GM21717 (cell line): Measurements from ENCODE around the gene GALK2.
"Not testable (repeated sequence)": the region's sequence is repeated elsewhere in the genome, so short reads cannot be mapped to it uniquely, and the experiment has no call there.

ENCODE experiments used
- ATAC-seq: cut with Tn5 transposase; IDR thresholded peaks from one replicate; pipeline ENCODE4 v1.9.1; 2021; ENCODE audit warnings: mild to moderate bottlenecking, moderate library complexity; ENCODE audit not compliant: unreplicated experiment

Gene GALK2

DNA sequence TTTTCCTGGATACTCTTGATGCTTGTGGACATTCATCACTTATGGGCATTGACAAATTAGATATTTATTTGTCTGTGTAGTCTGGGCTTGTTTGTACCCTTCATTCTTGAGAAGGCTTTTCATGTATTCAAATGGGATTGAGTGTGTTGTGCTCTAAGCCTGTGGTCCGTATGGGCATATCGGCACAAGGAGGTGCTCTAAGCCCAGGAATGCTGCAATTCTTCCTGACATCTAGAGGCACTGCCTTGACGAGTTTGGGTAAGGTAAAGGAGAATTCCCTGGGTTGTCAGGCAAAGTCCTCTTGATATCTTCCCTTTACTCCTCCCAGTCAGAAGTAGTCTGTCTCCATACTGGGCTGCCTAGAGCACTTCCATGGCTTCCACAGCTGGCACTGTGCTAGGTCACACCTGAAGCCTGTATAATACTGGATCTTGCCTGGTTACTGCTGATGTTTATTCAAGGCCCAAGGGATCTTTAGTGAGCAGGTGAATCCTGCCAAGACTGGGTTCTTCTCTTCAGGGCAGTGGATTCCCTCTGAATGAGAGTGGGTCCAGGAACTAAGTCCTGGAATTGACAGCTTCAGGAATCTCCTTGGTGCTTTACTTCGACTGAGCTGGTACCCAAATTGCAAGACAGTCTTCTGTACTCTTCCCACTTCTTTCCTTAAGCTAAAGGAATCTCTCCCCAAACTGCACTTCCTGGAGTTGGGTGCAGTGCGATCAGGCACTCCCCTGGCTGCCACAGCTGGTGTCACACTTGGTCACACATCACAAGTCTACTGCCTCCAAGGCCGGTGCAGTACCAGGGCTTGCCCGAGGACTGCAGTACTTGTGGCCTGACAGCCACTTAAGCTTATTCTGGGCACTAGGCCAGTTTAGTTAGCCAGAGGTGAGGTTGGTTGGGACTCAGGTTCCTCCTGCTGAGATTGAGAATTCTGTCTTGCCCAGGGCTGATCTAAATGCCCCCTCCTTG, 46.0 kb downstream of the GALK2 start:
- ATAC-seq: peak; percentile 96

DNA sequence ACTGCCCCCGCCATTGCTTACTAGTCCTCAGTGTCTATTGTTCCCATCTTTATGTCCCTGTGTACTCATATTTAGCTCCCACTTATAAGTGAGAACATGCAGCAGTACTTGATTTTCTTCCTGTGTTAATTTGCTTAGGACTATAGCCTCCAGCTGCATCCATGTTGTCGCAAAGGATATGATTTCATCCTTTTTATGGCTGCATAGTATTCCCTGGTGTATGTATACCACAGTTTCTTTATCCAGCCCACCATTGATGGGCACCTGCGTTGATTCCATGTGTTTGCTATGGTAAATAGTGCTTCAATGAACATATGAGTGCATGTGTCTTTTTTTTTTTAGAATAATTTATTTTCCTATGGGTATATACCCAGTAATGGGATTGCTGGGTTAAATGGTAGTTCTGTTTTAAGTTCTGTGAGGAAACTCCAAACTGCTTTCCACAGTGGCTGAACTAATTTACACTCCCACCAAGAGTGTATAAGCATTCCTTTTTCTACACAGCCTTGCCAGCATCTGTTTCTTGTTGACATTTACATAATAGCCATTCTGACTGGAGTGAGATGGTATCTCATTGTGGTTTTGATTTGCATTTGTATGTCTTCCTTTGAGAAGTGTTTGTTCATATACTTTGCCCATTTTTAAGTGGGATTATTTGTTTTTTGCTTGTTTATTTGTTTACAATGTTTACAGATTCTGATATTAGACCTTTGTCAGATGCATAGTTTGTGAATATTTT, 53.7 kb downstream of the GALK2 start:
- no peak for ATAC-seq

DNA sequence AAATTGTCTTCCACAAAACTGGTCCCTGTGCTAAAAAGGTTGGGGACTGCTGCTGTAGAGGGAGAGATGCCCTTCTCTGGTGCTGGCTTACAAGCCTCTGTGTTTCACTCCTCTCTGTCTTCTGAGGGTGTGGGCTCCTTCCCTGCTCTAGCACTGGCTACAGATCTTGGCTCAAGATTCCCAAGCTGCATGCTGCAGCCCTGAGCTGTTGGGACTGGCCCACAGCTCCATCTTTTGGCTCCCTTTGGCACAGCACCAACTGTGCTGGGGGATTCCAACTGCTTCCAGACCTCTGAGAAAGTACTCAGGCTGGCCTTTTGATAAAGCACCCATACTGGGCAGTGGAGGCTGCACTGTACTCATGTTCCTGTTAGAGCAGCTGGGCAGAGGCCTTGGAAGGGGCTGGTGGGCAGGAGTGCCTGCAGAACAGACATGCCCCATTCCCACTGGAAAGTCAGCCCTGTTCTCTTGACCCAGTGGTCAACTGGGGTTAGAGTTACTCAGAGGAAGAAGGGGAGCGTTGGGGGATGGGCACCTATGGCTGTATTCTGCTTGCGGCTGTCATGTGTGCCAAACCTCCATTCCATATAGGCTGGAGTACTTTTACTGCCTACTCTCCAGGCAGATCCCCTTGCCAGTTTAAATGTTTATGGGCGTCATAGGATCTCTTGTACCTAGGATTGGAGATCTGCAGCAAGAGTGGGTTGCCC, 55.7 kb downstream of the GALK2 start:
- ATAC-seq: no peak

DNA sequence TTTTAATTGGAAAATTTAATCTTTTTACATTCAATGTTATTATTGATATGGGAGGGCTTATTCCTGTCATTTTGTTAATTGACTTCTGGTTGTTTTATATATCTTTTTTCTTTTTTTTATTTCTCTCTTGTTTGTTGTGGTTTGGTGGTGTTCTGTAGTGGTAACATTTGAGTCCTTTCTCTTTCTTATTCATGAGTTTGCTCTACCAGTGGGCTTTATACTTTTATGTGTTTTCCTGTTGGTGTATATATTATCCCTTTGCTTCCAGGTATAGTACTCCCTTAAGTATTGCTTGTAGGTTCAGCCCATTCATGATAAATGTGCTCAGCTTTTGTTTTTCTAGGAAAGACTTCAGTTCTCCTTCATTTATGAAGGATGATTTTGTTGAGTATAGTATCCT, 57.6 kb downstream of the GALK2 start:
- ATAC-seq: no peak

DNA sequence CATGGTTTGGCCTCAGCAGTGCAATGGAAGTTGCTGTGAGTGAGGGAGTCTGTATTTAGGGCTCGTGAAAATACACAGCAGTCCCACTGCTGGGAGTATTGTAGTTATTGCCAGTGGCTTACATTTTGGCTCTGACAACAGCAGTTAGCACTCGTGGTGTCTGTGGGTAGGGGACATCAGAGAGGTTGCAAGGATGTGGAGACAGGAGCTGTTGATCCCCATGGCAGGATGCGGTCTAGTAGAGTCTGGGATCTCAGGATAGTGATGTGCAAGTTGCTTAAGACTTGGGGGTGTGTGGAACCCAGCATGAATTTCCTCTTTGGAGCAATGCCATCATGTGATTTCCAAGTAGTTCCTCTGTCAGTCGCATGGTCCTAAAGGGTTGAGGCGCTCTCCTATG, 59.9 kb downstream of the GALK2 start:
- ATAC-seq: no peak

DNA sequence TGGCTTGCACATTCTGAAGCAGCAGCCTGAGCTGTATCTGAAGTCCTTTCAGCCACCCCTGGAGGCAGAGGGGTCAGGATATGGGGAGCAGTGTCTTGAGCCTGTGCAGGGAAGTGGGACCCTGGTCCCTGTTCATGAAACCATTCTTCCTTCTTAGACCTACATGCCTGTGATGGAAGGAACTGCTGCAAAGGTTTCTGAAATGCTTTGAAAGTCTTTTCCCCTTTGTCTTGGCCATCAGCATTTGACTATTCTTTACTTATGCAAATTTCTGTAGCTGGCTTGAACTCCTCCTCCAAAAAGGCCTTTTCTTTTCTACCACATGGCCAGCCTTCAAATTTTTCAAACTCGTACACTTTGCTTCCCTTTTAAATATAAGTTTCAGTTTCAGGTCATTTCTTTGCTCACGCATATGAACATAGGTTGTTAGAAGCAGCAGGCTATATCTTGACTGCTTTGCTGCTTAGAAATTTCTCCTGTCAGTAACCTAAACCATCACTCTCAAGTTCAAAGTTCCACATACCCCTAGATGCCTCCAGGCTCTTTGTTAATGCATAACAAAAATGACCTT, 62.3 kb downstream of the GALK2 start:
- no peak for ATAC-seq

DNA sequence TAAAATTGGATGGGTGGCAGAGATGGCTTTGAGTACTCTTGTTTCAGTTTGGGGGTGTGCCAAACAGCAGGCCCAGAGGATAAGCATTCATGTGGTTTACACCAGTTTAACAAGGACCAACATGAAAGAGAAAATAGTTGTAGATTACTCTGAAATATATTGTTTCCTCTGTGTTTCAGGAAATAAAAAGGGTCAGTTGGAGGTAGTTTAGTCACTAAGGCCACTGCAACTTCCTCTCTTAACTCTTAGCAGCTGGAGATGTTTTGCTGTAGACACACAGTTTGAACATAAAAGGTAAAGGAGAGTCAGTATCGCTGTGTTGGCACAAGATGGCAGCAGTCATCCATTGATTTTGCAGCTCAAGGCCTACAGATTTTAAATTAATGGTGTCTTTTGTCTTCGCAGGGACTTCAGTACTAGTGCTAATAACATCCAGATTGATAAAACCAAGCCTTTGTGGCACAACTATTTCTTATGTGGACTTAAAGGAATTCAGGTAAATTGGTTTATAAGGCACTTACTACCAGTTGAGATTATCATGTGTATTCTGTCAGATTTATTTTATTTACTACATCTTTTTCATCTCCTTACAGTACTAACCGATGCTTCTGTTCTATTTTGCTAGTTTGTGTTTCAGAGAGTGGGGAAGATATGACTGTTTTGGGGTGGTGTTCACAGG, 65.5 kb downstream of the GALK2 start:
- ATAC-seq: no peak

DNA sequence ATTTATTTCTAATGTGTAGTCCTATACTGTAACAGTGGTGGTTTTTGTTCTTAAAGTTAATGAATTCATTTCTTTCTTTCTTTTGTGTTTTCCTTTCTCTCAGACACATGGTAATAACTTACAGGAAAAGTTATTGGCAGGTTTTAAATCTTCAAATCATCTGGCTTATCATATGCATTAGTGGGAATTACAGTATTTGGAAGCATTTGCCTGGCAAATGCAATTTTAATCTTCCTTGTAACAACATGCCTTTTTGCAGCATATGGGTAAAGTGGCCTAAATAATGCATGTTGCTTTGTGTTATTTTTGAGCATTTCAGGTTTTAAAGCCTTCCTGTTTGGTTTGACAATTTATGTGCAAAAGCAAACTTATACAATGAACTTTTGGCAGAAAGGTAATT, 66.8 kb downstream of the GALK2 start:
- ATAC-seq: no peak

DNA sequence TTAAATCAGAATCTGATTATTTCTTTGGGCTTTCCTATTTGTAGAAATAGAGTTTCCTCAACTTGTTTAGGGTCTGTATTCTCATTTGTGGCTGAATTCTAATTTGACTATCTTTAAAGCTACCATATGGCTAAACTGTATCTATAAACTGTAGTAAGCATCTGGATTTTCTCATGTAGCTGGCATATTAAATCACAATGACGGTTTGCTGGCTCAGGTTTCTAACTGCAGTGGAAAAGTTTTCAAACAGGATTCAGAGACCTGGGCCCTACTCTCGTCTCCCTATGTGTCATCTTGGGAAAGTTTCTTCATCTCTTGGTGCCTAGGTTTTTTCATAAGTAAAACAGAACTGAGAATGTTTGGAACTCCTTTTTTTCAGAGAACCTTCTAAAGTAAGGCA, 68.3 kb downstream of the GALK2 start:
- no peak for ATAC-seq

DNA sequence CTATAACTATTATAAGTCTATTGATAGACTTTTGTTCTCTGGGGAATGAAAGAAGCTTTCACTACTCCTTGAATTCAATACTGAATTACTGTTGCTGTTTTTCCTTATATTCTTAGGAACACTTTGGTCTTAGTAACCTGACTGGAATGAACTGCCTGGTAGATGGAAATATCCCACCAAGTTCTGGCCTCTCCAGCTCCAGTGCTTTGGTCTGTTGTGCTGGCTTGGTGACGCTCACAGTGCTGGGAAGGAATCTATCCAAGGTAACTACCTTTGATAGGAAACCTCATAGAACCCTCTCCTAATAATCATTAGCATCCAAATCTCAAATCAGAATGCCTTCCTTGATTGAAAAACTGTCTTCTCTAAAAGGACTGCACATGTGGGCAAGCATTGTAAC, 69.1 kb downstream of the GALK2 start:
- no peak for ATAC-seq

DNA sequence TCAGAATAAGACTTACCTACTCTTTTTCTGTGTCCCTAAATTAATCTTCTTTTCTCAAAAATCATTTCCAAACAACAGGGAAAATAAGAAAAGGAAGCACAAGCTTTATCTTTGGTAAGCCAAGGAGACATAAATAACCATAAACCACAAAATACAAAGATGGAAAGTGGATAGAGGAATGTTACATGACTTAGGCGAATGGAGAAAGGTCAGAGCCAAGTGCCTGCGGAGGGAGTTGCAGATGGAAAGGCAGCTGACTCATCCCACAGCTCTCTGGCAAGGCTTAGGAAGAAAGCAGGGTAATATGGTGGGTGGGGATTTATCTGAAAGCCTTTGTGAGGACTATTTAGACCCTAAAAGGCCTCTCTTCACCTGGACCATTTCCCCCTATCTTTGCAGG, 72.8 kb downstream of the GALK2 start:
- ATAC-seq: no peak

DNA sequence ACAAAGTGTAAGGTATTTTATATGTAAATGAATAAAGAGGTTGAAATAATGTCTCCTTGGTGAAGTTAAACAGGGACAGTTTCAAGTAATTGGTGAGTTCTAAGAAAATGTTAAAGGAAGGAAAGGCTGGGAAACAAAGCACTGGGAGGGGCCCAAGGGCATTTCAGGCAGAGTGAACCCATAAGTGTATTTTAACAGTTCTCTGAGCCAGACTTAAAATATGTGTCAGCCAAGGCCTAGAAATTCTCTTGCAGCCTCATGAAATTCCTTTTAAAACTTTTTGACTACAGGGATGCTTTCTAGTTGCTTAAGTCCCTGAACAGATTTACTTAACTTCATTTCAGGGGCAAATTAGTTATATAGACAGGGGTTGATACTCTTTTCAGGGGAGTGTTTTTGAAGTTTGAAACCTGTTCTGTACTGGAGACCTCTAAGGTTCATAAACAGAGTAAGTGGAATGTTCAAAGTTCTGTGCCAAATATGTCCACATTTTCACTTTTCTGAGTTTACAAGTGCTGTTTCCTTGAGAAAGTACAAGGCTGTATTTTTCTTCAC, 77.6 kb downstream of the GALK2 start:
- no peak for ATAC-seq

DNA sequence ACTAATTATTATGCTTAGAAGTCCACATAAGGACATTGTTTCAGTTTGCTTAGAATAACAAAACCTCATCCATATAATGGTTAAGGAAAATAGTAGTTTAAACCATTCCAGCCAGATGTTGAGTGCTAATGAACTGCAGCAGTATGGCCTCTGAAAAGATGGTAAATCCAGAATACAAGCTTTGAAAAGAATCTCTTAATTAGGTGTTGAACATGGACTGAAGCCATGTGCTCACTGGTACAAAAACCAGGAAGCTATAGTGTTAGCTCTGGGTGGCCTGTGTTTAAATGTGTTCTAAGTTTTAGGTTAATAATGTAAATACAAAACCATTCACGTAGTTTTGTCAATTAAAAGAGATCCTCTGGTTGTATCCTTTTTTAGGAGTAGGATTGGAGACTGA, 78.2 kb downstream of the GALK2 start:
- no peak for ATAC-seq

DNA sequence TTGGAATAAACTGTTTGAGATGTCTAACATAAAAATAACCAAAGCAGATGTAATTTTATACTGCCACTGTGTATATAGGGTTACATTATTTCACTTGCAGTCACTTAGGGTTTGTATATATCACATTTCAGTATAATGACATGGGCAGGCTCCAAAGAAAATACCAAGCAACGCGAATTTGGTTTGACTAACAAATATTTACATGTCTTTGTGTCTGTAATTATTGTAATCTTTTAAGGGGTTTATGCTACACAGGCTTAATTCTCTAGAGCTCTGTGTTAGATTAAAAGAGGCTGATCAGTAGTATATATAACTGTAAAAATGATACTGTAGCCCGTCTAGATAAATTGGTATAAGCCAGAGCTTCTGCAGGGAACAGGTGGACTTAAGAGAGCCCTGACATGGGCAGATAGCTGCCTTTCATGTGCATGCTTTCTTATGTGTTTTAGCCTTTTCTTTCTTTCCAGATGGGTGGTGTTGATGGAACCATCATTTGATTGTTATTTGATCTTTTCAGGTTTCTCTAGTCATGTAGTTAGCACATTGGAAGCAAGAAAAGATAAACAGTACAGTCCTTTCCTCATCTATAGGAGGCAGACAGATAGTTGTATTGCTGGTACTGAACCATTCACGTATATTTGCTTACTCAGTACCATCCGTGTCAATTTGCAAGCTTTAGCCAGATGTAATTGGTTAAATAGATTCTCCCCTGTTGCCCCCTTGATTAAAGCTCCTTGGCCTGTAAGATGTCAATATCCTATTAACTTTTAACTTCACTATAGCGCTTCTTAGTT, 86.1 kb downstream of the GALK2 start:
- ATAC-seq: no peak

DNA sequence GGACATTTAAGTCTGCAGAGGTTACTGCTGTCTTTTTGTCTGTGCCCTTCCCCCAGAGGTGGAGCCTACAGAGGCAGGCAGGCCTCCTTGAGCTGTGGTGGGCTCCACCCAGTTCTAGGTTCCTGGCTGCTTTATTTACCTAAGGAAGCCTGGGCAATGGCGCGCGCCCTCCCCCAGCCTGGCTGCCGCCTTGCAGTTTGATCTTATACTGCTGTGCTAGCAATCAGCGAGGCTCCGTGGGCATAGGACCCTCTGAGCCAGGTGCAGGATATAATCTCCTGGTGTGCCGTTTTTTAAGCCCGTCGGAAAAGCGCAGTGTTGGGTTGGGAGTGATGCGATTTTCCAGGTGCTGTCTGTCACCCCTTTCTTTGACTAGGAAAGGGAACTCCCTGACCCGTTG, 95.1 kb downstream of the GALK2 start:
- ATAC-seq: not testable (repeated sequence)

DNA sequence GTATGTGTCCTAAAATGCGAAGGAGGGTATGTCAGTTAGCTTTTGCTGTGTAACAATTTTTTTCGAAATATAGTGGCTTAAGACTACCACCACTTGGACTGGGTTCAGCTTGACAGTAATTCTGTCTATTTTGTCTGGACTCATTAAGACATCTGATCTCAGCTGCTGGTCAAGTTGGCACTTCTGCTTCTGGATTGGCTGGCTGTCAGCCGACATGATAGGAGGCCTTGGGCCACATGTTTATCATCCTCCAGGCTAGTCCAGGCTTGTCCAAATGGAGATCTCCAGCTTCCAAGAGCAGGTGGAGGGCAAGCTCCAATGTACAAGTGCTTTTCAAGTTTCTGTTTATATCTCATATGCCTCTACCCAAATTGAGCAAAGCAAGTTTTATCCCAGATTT, 95.9 kb downstream of the GALK2 start:
- no peak for ATAC-seq

DNA sequence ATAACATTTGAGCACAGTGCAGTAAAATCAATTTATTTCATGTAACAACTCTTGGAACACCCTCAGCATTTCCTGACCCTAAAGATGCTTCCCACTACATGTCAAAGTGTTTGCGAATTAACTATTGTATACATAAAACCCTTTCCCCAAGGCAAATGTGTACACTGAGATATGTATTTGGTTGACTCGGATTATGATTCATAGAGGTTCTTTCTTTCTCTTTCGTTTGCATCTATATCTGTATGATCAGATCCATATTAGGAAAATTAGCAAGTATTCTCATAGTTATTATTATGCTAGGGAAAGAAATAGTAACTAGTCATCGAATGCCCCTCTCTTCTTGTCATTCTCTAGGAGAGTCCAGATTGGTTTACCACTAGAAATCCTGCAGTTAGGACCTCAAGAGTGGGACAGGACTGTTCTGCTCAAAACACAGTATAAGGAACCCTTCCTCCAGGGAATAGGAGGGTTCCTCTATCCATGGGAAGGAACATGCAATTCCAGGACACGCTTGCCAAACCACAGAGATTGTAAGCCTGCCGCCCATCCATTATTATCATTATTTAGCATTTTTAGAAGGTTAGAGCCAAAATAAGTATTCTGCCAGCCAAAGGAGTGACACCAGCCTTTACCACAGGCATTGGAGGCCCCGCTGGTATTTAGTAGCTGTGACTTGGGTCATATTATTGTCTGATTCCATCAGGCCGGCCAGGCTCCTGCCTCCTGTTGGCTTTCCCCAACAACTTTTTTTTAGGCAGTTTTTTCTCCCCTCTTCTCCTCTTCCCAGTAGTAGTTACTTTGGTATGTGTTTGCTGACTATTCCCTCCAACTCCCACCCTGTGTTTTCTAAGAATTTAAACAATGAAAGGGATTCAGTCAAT, 100.7 kb downstream of the GALK2 start:
- ATAC-seq: no peak

DNA sequence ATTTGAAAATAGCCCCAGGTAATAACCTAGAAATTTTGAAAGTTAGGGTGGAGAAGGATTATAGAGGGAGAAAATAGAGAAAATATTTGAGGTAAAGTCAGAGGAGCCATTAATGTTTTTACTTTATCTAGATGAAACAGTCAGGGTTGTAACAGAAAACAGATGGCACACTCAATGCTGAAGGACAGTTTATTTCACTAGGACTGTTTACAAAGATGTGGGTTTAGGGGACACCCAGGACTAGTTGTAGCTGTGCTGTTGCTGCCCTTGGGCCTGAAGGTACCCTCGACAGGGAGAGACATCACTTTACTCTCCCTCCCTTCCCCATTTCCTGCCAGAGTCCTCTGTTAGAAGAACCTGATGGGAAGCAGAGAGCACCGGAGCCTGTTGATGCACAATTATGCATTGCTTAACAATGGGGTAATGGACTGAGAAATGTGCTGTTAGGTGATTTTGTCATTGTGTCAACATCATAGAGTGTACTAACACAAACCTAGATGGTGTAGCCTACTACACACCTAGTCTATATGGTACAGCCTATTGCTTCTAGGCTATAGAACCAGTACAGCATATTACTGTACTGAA, 103.8 kb downstream of the GALK2 start:
- no peak for ATAC-seq
